WTC11 (cell line): ENCODE data around the gene LCE1D. TPM values are rescaled to one million over a fixed set of nuclear protein-coding genes. Genes with fewer than 3 reads are reported as not detected.

Experiments used
- ATAC-seq: fragments of 200-7000 bp; cut with Tn5 transposase; 2 replicates; pipeline ENCODE4 v1.10.0; 2021; ENCODE audit warnings: mild to moderate bottlenecking, moderate library complexity
- CTCF ChIA-PET: fragments of 300-600 bp; sonication (Branson Sonifier 250); formaldehyde crosslinking; loops from one replicate; lab custom pipeline; 2021; ENCODE audit warnings: antibody characterized with exemption; lab: Charles Lee
- POLR2A ChIA-PET: fragments of 350-600 bp; sonication (Branson Sonifier 250); formaldehyde crosslinking; loops from one replicate; lab custom pipeline; 2021; ENCODE audit warnings: antibody characterized with exemption; lab: Charles Lee
- DNase-seq: peaks from one replicate; pipeline ENCODE4 v3.0.0; 2021; ENCODE audit warnings: low spot score
- H3K27ac Mint-ChIP-seq: 2 replicates; pipeline ENCODE4 v1.8.0; 2021; ENCODE audit warnings: mixed read lengths
- H3K27me3 Mint-ChIP-seq: 2 replicates; pipeline ENCODE4 v1.8.0; 2021; ENCODE audit warnings: low read depth, mild to moderate bottlenecking, moderate library complexity, mixed read lengths
- H3K36me3 Mint-ChIP-seq: 2 replicates; pipeline ENCODE4 v1.8.0; 2021; ENCODE audit warnings: mixed read lengths
- H3K4me1 Mint-ChIP-seq: 2 replicates; pipeline ENCODE4 v1.8.0; 2022; ENCODE audit warnings: mixed read lengths
- H3K4me3 Mint-ChIP-seq: 2 replicates; pipeline ENCODE4 v1.8.0; 2021; ENCODE audit warnings: mild to moderate bottlenecking, moderate library complexity, mixed read lengths
- H3K9me3 Mint-ChIP-seq: 2 replicates; pipeline ENCODE4 v1.8.0; 2021; ENCODE audit warnings: mixed read lengths
- CBFB ChIP-seq: sonication (generic); formaldehyde crosslinking; IDR thresholded peaks from 2 replicates; pipeline ENCODE4 v1.8.1; 2022; ENCODE audit warnings: mild to moderate bottlenecking, low read depth, missing genetic modification reagents
- CDX4 ChIP-seq: fragments of 250-450 bp; sonication (Bioruptor Pico); IDR thresholded peaks from 2 replicates; pipeline ENCODE4 v1.9.0; 2021; ENCODE audit warnings: moderate library complexity, mild to moderate bottlenecking, inconsistent platforms, borderline replicate concordance
- E2F4 ChIP-seq: sonication (generic); formaldehyde crosslinking; IDR thresholded peaks from 2 replicates; pipeline ENCODE4 v1.8.1; 2022; ENCODE audit warnings: low read depth, mild to moderate bottlenecking, moderate library complexity, missing genetic modification reagents, borderline replicate concordance
- ELF4 ChIP-seq: sonication (generic); formaldehyde crosslinking; IDR thresholded peaks from 2 replicates; pipeline ENCODE4 v1.8.1; 2022; ENCODE audit warnings: low read depth, mild to moderate bottlenecking, moderate library complexity, missing genetic modification reagents
- ESRRA ChIP-seq: sonication (generic); formaldehyde crosslinking; IDR thresholded peaks from 2 replicates; pipeline ENCODE4 v1.8.1; 2022; ENCODE audit warnings: mild to moderate bottlenecking, missing genetic modification reagents, borderline replicate concordance
- ETV6 ChIP-seq: sonication (generic); formaldehyde crosslinking; IDR thresholded peaks from 2 replicates; pipeline ENCODE4 v1.8.1; 2022; ENCODE audit warnings: mild to moderate bottlenecking, missing genetic modification reagents
- GTF2I ChIP-seq: fragments of 250-450 bp; sonication (Bioruptor Pico); conservative IDR thresholded peaks from 2 replicates; pipeline ENCODE4 v1.4.0; 2021; ENCODE audit warnings: mild to moderate bottlenecking
- HMGXB4 ChIP-seq: sonication (generic); formaldehyde crosslinking; IDR thresholded peaks from 2 replicates; pipeline ENCODE4 v1.8.1; 2023; ENCODE audit warnings: mild to moderate bottlenecking, moderate library complexity, missing genetic modification reagents
- KAT7 ChIP-seq: sonication (generic); formaldehyde crosslinking; IDR thresholded peaks from 2 replicates; pipeline ENCODE4 v1.8.1; 2023; ENCODE audit warnings: missing genetic modification reagents, mild to moderate bottlenecking, borderline replicate concordance
- MYBL2 ChIP-seq: sonication (generic); formaldehyde crosslinking; IDR thresholded peaks from 2 replicates; pipeline ENCODE4 v1.8.1; 2023; ENCODE audit warnings: mild to moderate bottlenecking, moderate library complexity, missing genetic modification reagents
- NR3C1 ChIP-seq: sonication (generic); formaldehyde crosslinking; conservative IDR thresholded peaks from 2 replicates; pipeline ENCODE4 v1.8.1; 2023; ENCODE audit warnings: low read depth, mild to moderate bottlenecking, missing genetic modification reagents
- PREB ChIP-seq: sonication (generic); formaldehyde crosslinking; IDR thresholded peaks from 2 replicates; pipeline ENCODE4 v1.8.1; 2022; ENCODE audit warnings: mild to moderate bottlenecking, missing genetic modification reagents, moderate library complexity, borderline replicate concordance
- SOX15 ChIP-seq: fragments of 250-450 bp; sonication (Bioruptor Pico); IDR thresholded peaks from 2 replicates; pipeline ENCODE4 v1.9.0; 2021; ENCODE audit warnings: mild to moderate bottlenecking
- TCF7 ChIP-seq: sonication (generic); formaldehyde crosslinking; IDR thresholded peaks from 2 replicates; pipeline ENCODE4 v1.8.0; 2022; ENCODE audit warnings: mild to moderate bottlenecking, low read depth, missing genetic modification reagents, moderate library complexity
- total RNA-seq: library from RNA; stranded (reverse); gene quantifications from 3 replicates; pipeline ENCODE4 v1.2.3, GENCODE V29; 2021
- TF ChIP-seq, protein P1 (sequence below): fragments of 200-600 bp; IDR thresholded peaks from 2 replicates; pipeline ENCODE4 v1.8.0; 2022; ENCODE audit warnings: antibody characterized with exemption
- TF ChIP-seq, protein P2 (sequence below): fragments of 250-450 bp; sonication (Bioruptor Pico); conservative IDR thresholded peaks from 2 replicates; pipeline ENCODE4 v1.9.0; 2021; ENCODE audit warnings: mild to moderate bottlenecking
- TF ChIP-seq, protein P3 (sequence below): sonication (generic); formaldehyde crosslinking; IDR thresholded peaks from 2 replicates; pipeline ENCODE4 v1.8.0; 2023; ENCODE audit warnings: mild to moderate bottlenecking, missing genetic modification reagents
- TF ChIP-seq, protein P4 (sequence below): fragments of 250-450 bp; sonication (Bioruptor Pico); IDR thresholded peaks from 2 replicates; pipeline ENCODE4 v2.1.2; 2022; ENCODE audit warnings: mild to moderate bottlenecking, moderate library complexity

LCE1D gene
- total RNA-seq, 1 experiment from 2014 or later = not detected

- TF ChIP-seq E2F4 (CRISPR knock-in tag) (no peak), ETV6 (CRISPR knock-in tag) (no peak), CDX4 (CRISPR knock-in tag) (no peak), ELF4 (no peak), CBFB (no peak), MYBL2 (CRISPR knock-in tag) (no peak), SOX15 (CRISPR knock-in tag) (no peak), NR3C1 (no peak), KAT7 (no peak), TCF7 (CRISPR knock-in tag) (no peak), GTF2I (CRISPR knock-in tag) (no peak)
- TF ChIP-seq, protein P1, sequence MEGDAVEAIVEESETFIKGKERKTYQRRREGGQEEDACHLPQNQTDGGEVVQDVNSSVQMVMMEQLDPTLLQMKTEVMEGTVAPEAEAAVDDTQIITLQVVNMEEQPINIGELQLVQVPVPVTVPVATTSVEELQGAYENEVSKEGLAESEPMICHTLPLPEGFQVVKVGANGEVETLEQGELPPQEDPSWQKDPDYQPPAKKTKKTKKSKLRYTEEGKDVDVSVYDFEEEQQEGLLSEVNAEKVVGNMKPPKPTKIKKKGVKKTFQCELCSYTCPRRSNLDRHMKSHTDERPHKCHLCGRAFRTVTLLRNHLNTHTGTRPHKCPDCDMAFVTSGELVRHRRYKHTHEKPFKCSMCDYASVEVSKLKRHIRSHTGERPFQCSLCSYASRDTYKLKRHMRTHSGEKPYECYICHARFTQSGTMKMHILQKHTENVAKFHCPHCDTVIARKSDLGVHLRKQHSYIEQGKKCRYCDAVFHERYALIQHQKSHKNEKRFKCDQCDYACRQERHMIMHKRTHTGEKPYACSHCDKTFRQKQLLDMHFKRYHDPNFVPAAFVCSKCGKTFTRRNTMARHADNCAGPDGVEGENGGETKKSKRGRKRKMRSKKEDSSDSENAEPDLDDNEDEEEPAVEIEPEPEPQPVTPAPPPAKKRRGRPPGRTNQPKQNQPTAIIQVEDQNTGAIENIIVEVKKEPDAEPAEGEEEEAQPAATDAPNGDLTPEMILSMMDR = no peak
- TF ChIP-seq, protein P2, sequence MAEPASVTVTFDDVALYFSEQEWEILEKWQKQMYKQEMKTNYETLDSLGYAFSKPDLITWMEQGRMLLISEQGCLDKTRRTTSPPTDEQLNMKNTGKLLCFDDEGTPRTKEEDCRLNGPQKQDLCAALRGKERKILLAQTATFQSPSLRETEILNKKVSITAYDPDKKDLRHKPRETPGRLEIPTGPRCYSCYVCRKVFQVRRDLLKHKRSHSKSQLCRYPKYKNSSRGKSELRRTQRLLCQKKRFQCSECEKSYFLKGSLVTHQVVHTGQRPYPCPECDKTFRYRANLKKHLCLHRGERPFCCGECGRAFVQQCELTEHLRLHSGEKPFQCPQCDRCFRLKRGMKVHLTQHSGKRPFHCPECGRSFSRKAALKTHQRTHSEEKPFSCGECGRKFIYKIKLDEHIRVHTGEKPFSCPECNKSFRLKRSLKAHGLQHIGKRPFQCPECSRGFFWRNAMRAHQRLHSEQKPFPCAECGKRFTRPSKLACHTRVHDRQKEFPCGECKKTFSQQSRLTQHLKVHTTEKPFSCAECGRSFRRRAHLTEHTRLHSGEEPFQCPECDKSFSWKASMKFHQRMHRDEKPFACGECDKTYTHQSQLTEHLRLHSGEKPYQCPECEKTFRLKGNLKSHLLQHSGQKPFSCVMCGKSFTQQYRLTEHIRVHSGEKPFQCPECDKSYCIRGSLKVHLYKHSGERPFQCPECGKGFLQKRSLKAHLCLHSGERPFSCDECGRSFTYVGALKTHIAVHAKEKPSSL (CRISPR knock-in tag) = no peak
- TF ChIP-seq, protein P3, sequence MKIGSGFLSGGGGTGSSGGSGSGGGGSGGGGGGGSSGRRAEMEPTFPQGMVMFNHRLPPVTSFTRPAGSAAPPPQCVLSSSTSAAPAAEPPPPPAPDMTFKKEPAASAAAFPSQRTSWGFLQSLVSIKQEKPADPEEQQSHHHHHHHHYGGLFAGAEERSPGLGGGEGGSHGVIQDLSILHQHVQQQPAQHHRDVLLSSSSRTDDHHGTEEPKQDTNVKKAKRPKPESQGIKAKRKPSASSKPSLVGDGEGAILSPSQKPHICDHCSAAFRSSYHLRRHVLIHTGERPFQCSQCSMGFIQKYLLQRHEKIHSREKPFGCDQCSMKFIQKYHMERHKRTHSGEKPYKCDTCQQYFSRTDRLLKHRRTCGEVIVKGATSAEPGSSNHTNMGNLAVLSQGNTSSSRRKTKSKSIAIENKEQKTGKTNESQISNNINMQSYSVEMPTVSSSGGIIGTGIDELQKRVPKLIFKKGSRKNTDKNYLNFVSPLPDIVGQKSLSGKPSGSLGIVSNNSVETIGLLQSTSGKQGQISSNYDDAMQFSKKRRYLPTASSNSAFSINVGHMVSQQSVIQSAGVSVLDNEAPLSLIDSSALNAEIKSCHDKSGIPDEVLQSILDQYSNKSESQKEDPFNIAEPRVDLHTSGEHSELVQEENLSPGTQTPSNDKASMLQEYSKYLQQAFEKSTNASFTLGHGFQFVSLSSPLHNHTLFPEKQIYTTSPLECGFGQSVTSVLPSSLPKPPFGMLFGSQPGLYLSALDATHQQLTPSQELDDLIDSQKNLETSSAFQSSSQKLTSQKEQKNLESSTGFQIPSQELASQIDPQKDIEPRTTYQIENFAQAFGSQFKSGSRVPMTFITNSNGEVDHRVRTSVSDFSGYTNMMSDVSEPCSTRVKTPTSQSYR (CRISPR knock-in tag) = no peak
- TF ChIP-seq, all 79 proteins: peak for 0
- ATAC-seq (no peak), DNase-seq (no peak)
- CTCF ChIA-PET = no interaction called here
- POLR2A ChIA-PET = no interaction called here
- H3K9me3 Mint-ChIP-seq = peaks cover 88% of the 10 kb centered on the region
- H3K27ac Mint-ChIP-seq = no peak within 1 kb of the TSS
- H3K4me1 Mint-ChIP-seq = no peaks in the 10 kb centered on the region
- peaks cover 70% of the 10 kb centered on the region for H3K36me3 Mint-ChIP-seq
- H3K4me3 Mint-ChIP-seq = no peak within 1 kb of the TSS
- H3K27me3 Mint-ChIP-seq = peaks cover 8% of the 10 kb centered on the region
Measured at GRCh38 chr1:152806576-152806975, 10.1 kb downstream of the LCE1D start, which contains the start of gene LCE1C. Gene LCE1C, minus strand, starts transcription at chr1:152806651. Its CDS starts 1,173 bp downstream, at chr1:152805478.

- Mint-ChIP-seq H3K9me3 (peaks cover 84% of the 10 kb centered on the region), H3K4me1 (no peaks in the 10 kb centered on the region), H3K36me3 (peaks cover 59% of the 10 kb centered on the region), H3K4me3 (no peak overlapping the region), H3K27me3 (peaks cover 6% of the 10 kb centered on the region), H3K27ac (no peak overlapping the region)
- DNase-seq (no peak), ATAC-seq (no peak)
- CTCF ChIA-PET = no interaction called here
- POLR2A ChIA-PET = no interaction called here
- TF ChIP-seq, protein P4, sequence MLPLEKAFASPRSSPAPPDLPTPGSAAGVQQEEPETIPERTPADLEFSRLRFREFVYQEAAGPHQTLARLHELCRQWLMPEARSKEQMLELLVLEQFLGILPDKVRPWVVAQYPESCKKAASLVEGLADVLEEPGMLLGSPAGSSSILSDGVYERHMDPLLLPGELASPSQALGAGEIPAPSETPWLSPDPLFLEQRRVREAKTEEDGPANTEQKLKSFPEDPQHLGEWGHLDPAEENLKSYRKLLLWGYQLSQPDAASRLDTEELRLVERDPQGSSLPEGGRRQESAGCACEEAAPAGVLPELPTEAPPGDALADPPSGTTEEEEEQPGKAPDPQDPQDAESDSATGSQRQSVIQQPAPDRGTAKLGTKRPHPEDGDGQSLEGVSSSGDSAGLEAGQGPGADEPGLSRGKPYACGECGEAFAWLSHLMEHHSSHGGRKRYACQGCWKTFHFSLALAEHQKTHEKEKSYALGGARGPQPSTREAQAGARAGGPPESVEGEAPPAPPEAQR = no peak
- no peak for TF ChIP-seq PREB (CRISPR knock-in tag)
- no peak for TF ChIP-seq HMGXB4 (CRISPR knock-in tag)
- TF ChIP-seq SOX15 (CRISPR knock-in tag) = no peak
- no peak for TF ChIP-seq ESRRA
Measured at GRCh38 chr1:152811050-152811449, 14.5 kb downstream of the LCE1D start.
